Esophagus muscularis mucosa (tissue), 3 donors: ENCODE measurements around the gene NVL.

Experiments
- CTCF ChIP-seq, 3 experiments: fragments of 200-600 bp in 2 of 3; fragments of 450-650 bp in 1 of 3; sonication (generic) in 2 of 3; IDR thresholded peaks; one replicate each; pipeline ENCODE4 v1.5.1; 2017 to 2019; ENCODE audit warnings: antibody characterized with exemption in 3 of 3, mild to moderate bottlenecking in 2 of 3, moderate library complexity in 1 of 3
- POLR2A ChIP-seq: fragments of 450-650 bp; IDR thresholded peaks from one replicate; pipeline ENCODE4 v1.6.1; 2017; ENCODE audit warnings: antibody characterized with exemption, moderate library complexity, mild to moderate bottlenecking, low read depth

GRCh38 chr1:224273641-224274040 is 56.3 kb downstream of the NVL start:
- no peak for TF ChIP-seq POLR2A
- TF ChIP-seq CTCF (IDR thresholded peaks at IDR 0.05), result no peak
